Neural progenitor cell (in vitro differentiated cells): ENCODE data around the gene EMC6.

ENCODE experiments used
- EZH2 ChIP-seq: fragments of 200-600 bp; sonication (generic); IDR thresholded peaks from 2 replicates; pipeline ENCODE4 v1.6.1; 2017; ENCODE audit warnings: antibody characterized with exemption, mild to moderate bottlenecking, moderate library complexity
- EZH2phosphoT487 ChIP-seq: fragments of 200-600 bp; sonication (generic); IDR thresholded peaks from 2 replicates; pipeline ENCODE4 v1.6.1; 2017; ENCODE audit warnings: antibody characterized with exemption
- TF ChIP-seq, protein P1 (sequence below): fragments of 200-600 bp; sonication (generic); IDR thresholded peaks from 2 replicates; pipeline ENCODE4 v1.5.1; 2017; ENCODE audit warnings: antibody characterized with exemption, mild to moderate bottlenecking

DNA sequence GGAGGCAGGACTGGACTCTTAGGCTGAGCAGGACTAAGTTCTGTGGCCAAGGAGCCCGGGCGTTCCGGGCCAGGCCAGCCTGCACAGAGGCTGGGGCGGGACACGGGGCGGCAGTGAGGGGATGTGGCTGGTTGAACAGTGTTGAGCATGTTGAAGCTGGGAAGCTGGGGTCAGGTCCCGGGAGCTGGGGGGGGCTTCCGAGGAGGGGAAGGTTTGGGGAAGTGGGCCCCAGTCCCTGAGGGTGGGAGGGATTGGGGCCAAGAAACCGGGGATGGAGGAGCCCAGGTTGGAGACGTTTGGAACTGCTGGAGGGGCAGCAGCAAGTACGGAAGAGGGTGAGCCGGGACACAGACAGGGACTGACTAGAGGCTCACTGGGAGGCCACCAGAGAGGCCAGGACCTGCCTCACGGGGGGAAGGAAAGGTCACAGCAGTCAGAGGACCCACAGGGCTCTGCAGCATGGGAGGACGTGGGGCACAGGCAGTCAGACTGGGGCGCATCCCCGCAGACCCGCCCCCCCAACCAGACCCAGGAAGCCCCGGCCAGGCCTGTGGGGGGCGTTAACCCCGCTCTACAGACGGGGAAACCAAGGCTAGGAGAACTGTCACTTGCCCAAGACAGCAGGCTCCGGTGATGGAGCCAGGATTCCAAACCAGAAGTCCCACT is 9.7 kb upstream of the EMC6 start:
- TF ChIP-seq, protein P1, sequence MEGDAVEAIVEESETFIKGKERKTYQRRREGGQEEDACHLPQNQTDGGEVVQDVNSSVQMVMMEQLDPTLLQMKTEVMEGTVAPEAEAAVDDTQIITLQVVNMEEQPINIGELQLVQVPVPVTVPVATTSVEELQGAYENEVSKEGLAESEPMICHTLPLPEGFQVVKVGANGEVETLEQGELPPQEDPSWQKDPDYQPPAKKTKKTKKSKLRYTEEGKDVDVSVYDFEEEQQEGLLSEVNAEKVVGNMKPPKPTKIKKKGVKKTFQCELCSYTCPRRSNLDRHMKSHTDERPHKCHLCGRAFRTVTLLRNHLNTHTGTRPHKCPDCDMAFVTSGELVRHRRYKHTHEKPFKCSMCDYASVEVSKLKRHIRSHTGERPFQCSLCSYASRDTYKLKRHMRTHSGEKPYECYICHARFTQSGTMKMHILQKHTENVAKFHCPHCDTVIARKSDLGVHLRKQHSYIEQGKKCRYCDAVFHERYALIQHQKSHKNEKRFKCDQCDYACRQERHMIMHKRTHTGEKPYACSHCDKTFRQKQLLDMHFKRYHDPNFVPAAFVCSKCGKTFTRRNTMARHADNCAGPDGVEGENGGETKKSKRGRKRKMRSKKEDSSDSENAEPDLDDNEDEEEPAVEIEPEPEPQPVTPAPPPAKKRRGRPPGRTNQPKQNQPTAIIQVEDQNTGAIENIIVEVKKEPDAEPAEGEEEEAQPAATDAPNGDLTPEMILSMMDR = no peak
- TF ChIP-seq EZH2 (no peak), EZH2phosphoT487 (no peak)
